Thoracic aorta (tissue), 2 donors: ENCODE measurements around the gene SYPL2. TPM values are rescaled to one million over a fixed set of nuclear protein-coding genes. Genes with fewer than 3 reads are reported as not detected.

Source experiments
- ATAC-seq: fragments of 150-250 bp; one replicate; pipeline ENCODE4 v1.8.0; 2017; ENCODE audit warnings: low read depth; ENCODE audit not compliant: insufficient number of reproducible peaks, low FRiP score
- DNase-seq: peaks from one replicate; pipeline ENCODE4 v3.0.0-alpha.2; 2020; ENCODE audit warnings: low spot score
- H3K27ac ChIP-seq, 2 donors: fragments of 200-600 bp; sonication (generic); 1 replicate in 1 of 2; 2 replicates in 1 of 2; pipeline ENCODE4 v1.5.1; 2016; ENCODE audit warnings: mild to moderate bottlenecking in 2 of 2, moderate library complexity in 2 of 2
- H3K27me3 ChIP-seq: fragments of 200-600 bp; sonication (generic); replicated peaks from 2 replicates; pipeline ENCODE4 v1.6.0; 2016; ENCODE audit warnings: mild to moderate bottlenecking; ENCODE audit not compliant: insufficient read depth
- H3K36me3 ChIP-seq: fragments of 200-600 bp; sonication (generic); one replicate; pipeline ENCODE4 v1.5.1; 2016
- H3K4me1 ChIP-seq, 2 donors: fragments of 200-600 bp; sonication (generic); 1 replicate in 1 of 2; 2 replicates in 1 of 2; pipeline versions ENCODE4 v1.5.1 to v1.6.0; 2016; ENCODE audit warnings: low read depth in 2 of 2, mild to moderate bottlenecking in 1 of 2; ENCODE audit not compliant: control insufficient read depth in 1 of 2
- H3K4me3 ChIP-seq: fragments of 200-600 bp; sonication (generic); 2 replicates; pipeline ENCODE4 v1.5.1; 2016; ENCODE audit warnings: mild to moderate bottlenecking
- H3K9me3 ChIP-seq: fragments of 200-600 bp; sonication (generic); 2 replicates; pipeline ENCODE4 v1.5.1; 2016
- total RNA-seq, 2 donors: library from RNA; depleted of rRNA; stranded (reverse); fragments of >200 nt; gene quantifications; one replicate each; pipeline versions ENCODE4 v1.1.0 to v1.2.3, GENCODE V29; 2016
- TF ChIP-seq, protein P1 (sequence below): fragments of 200-600 bp; sonication (generic); IDR thresholded peaks from one replicate; pipeline ENCODE4 v1.5.1; 2019; ENCODE audit warnings: antibody characterized with exemption

SYPL2 gene
- total RNA-seq, 2 donors from 2014 or later = 4.2 to 6.1 TPM

GRCh38 chr1:109485001-109485400 is 18.7 kb downstream of the SYPL2 start:
- TF ChIP-seq, protein P1, sequence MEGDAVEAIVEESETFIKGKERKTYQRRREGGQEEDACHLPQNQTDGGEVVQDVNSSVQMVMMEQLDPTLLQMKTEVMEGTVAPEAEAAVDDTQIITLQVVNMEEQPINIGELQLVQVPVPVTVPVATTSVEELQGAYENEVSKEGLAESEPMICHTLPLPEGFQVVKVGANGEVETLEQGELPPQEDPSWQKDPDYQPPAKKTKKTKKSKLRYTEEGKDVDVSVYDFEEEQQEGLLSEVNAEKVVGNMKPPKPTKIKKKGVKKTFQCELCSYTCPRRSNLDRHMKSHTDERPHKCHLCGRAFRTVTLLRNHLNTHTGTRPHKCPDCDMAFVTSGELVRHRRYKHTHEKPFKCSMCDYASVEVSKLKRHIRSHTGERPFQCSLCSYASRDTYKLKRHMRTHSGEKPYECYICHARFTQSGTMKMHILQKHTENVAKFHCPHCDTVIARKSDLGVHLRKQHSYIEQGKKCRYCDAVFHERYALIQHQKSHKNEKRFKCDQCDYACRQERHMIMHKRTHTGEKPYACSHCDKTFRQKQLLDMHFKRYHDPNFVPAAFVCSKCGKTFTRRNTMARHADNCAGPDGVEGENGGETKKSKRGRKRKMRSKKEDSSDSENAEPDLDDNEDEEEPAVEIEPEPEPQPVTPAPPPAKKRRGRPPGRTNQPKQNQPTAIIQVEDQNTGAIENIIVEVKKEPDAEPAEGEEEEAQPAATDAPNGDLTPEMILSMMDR = no peak
- peaks cover 6 to 23% of the 10 kb centered on the region in 2 donors for H3K4me1 ChIP-seq
- H3K27me3 ChIP-seq = no peaks in the 10 kb centered on the region
- no peak overlapping the region for H3K27ac ChIP-seq
- H3K36me3 ChIP-seq = peaks cover 3% of the 10 kb centered on the region
- peak overlapping the region; percentile 94 for H3K4me3 ChIP-seq
- no peaks in the 10 kb centered on the region for H3K9me3 ChIP-seq
- DNase-seq = no peak
- no peak for ATAC-seq

- DNase-seq = no peak
- no peaks in the 10 kb centered on the region for H3K9me3 ChIP-seq
- TF ChIP-seq, protein P1 = no peak
- peaks cover 3% of the 10 kb centered on the region for H3K36me3 ChIP-seq
- H3K27ac ChIP-seq = no peak overlapping the region
- ATAC-seq = no peak
- no peaks in the 10 kb centered on the region for H3K27me3 ChIP-seq
- no peak overlapping the region for H3K4me3 ChIP-seq
- peaks cover 6 to 23% of the 10 kb centered on the region in 2 donors for H3K4me1 ChIP-seq
Measured at GRCh38 chr1:109487261-109487660, 20.9 kb downstream of the SYPL2 start.

DNA sequence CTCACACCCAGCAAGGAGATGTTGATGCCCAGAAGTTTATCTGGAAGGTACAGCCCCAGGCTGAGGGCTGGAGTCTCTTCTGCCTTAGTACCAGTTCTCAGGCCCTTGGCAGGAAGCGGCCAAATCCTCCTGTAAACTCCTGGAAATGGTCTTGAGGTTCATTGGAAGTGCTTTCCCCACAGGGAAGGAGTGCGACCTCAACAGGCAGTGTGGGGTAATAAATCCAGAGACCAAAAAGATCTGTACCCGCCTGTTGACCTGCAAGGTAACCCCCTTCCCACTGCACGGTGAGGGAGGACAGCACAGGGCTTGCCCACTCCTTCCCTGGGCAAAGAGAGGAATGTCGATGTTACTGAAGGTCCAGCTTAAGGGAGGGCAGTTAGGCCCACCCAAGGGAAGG is 21.9 kb downstream of the SYPL2 start:
- TF ChIP-seq, protein P1 = no peak
- no peak for ATAC-seq
- Histone ChIP-seq H3K4me3 (no peak overlapping the region), H3K27ac (no peak overlapping the region), H3K9me3 (no peaks in the 10 kb centered on the region), H3K4me1 (peaks cover 3 to 21% of the 10 kb centered on the region in 2 donors), H3K27me3 (no peaks in the 10 kb centered on the region), H3K36me3 (peaks cover 3% of the 10 kb centered on the region)
- DNase-seq = no peak

- no peak overlapping the region for H3K4me3 ChIP-seq
- no peak overlapping the region for H3K27ac ChIP-seq
- DNase-seq (no peak), ATAC-seq (no peak)
- no peaks in the 10 kb centered on the region for H3K9me3 ChIP-seq
- peaks cover 7 to 24% of the 10 kb centered on the region in 2 donors for H3K4me1 ChIP-seq
- no peaks in the 10 kb centered on the region for H3K27me3 ChIP-seq
- H3K36me3 ChIP-seq = peaks cover 3% of the 10 kb centered on the region
- TF ChIP-seq, protein P1 = no peak
Measured at GRCh38 chr1:109488696-109489095, 22.4 kb downstream of the SYPL2 start.

DNA sequence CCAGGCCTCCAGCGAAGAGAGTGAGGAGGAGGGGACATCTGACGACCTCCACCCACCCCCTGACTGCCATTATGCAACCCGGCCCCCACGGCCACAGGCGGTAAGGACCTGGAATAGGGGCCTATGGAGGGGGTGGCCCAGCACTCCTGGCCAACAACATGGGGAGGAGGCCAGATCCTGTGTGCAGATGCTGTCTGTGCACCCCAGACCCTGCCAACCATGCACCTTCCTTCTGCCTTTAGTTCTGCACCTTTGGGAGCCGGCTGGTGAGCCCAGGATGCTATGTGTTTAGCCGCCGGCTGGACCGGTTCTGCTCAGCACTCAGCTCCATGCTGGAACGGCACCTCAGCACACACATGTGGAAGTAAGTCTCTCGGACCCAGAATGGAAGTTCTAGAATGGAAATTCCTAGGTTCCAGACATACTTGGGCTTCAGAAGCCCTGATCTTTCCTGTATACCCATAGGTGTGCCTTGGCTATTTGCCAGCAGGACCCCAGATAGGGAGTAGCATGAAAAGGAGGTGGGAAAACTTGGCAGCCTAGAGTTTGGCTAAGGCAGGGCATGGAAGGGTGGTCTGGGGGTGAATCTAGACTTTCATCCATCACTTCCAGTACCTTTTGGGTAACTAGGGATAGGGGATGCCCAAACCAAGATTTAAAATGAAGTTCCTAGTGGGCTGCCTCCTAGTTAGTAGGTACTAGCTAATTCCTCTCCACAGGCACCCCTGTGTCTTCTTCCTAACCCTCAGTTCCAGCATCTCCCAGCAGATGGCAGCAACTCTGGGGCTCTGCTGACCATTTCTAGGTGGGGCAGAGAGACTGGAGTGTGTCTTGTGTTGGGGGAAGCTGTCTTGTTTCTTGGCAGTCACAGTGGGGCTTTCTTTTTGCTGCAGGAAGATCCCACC is 23.9 kb downstream of the SYPL2 start:
- H3K4me1 ChIP-seq = peaks cover 8 to 21% of the 10 kb centered on the region in 2 donors
- DNase-seq (no peak), ATAC-seq (no peak)
- H3K4me3 ChIP-seq = no peak overlapping the region
- H3K27ac ChIP-seq = no peak overlapping the region
- TF ChIP-seq, protein P1 = peak; percentile 70
- peaks cover 3% of the 10 kb centered on the region for H3K36me3 ChIP-seq
- H3K9me3 ChIP-seq = no peaks in the 10 kb centered on the region
- no peaks in the 10 kb centered on the region for H3K27me3 ChIP-seq
